OCI-LY1 (cell line): ENCODE measurements around the gene IL1RAPL1.

Experiments
- CTCF ChIP-seq: fragments of 200-600 bp; sonication (generic), shearing (Covaris generic); IDR thresholded peaks from 2 replicates; pipeline ENCODE4 v1.5.1; 2017; ENCODE audit warnings: mild to moderate bottlenecking, antibody characterized with exemption, low read length, moderate library complexity, mixed read lengths
- EZH2 ChIP-seq: fragments of 200-600 bp; sonication (generic), shearing (Covaris generic); IDR thresholded peaks from 2 replicates; pipeline ENCODE4 v1.8.0; 2017; ENCODE audit warnings: borderline replicate concordance, mixed run types, mild to moderate bottlenecking, antibody characterized with exemption, low read length, moderate library complexity, mixed read lengths

GRCh38 chrX:28697732-28698131 lies 110.5 kb downstream of the IL1RAPL1 start:
- TF ChIP-seq CTCF, result no peak
- TF ChIP-seq EZH2, result no peak
